ENCODE results near the gene CDH2.

CDH2 gene

GRCh38 chr18:28147674-28148171 lies 29.2 kb downstream of the CDH2 start:
- Histone ChIP-seq H3K27ac (ENCODE audit: low read depth, low read length) (no peak overlapping the region), H3F3A (ENCODE audit: insufficient read depth) (no peaks in the 10 kb centered on the region), H3K36me3 (ENCODE audit: low read length) (no peaks in the 10 kb centered on the region), H3K4me3 (ENCODE audit: insufficient read depth, low read length, poor library complexity, severe bottlenecking) (no peak overlapping the region), H3K4me2 (ENCODE audit: low read depth, low read length, poor library complexity, severe bottlenecking) (no peak overlapping the region), H3K9me3 (ENCODE audit: insufficient read depth, low read length) (no peaks in the 10 kb centered on the region), H3K9me2 (replicated peaks; ENCODE audit: insufficient read depth, low read length) (no peaks in the 10 kb centered on the region), H3K79me2 (ENCODE audit: insufficient read depth, low read length) (no peaks in the 10 kb centered on the region), H3K9ac (ENCODE audit: low read length) (no peak overlapping the region), H3K27me3 (ENCODE audit: low read length) (no peaks in the 10 kb centered on the region), H4K20me1 (ENCODE audit: low read depth, low read length) (no peaks in the 10 kb centered on the region), H2AFZ (ENCODE audit: low read depth, low read length, severe bottlenecking) (no peak overlapping the region)
- no peak for TF ChIP-seq EZH2phosphoT487 (conservative IDR thresholded peaks at IDR 0.05; ENCODE audit: low read length)
- no peak for TF ChIP-seq CTCF (IDR thresholded peaks at IDR 0.05; ENCODE audit: insufficient read depth, low read length, poor library complexity, severe bottlenecking)

- Histone ChIP-seq H3K9me2 (replicated peaks; ENCODE audit: insufficient read depth, low read length) (no peaks in the 10 kb centered on the region), H3K4me3 (ENCODE audit: insufficient read depth, low read length, poor library complexity, severe bottlenecking) (no peak overlapping the region), H2AFZ (ENCODE audit: low read depth, low read length, severe bottlenecking) (no peak overlapping the region), H3K4me2 (ENCODE audit: low read depth, low read length, poor library complexity, severe bottlenecking) (no peak overlapping the region), H3F3A (ENCODE audit: insufficient read depth) (no peaks in the 10 kb centered on the region), H3K36me3 (ENCODE audit: low read length) (no peaks in the 10 kb centered on the region), H3K9me3 (ENCODE audit: insufficient read depth, low read length) (no peaks in the 10 kb centered on the region), H3K79me2 (ENCODE audit: insufficient read depth, low read length) (no peaks in the 10 kb centered on the region), H3K9ac (ENCODE audit: low read length) (no peak overlapping the region), H4K20me1 (ENCODE audit: low read depth, low read length) (no peaks in the 10 kb centered on the region), H3K27ac (ENCODE audit: low read depth, low read length) (no peak overlapping the region), H3K27me3 (ENCODE audit: low read length) (no peaks in the 10 kb centered on the region)
- TF ChIP-seq EZH2phosphoT487 (conservative IDR thresholded peaks at IDR 0.05; ENCODE audit: low read length) (no peak), CTCF (IDR thresholded peaks at IDR 0.05; ENCODE audit: insufficient read depth, low read length, poor library complexity, severe bottlenecking) (no peak)
Measured at GRCh38 chr18:28143725-28144124, 33.2 kb downstream of the CDH2 start.

- Histone ChIP-seq H3K9me2 (replicated peaks; ENCODE audit: insufficient read depth, low read length) (no peaks in the 10 kb centered on the region), H3K9me3 (ENCODE audit: insufficient read depth, low read length) (no peaks in the 10 kb centered on the region), H3K4me2 (ENCODE audit: low read depth, low read length, poor library complexity, severe bottlenecking) (no peak overlapping the region), H3K27me3 (ENCODE audit: low read length) (no peaks in the 10 kb centered on the region), H3F3A (ENCODE audit: insufficient read depth) (no peaks in the 10 kb centered on the region), H3K27ac (ENCODE audit: low read depth, low read length) (no peak overlapping the region), H3K79me2 (ENCODE audit: insufficient read depth, low read length) (no peaks in the 10 kb centered on the region), H4K20me1 (ENCODE audit: low read depth, low read length) (no peaks in the 10 kb centered on the region), H2AFZ (ENCODE audit: low read depth, low read length, severe bottlenecking) (no peak overlapping the region), H3K36me3 (ENCODE audit: low read length) (no peaks in the 10 kb centered on the region), H3K9ac (ENCODE audit: low read length) (no peak overlapping the region), H3K4me3 (ENCODE audit: insufficient read depth, low read length, poor library complexity, severe bottlenecking) (no peak overlapping the region)
- TF ChIP-seq CTCF (IDR thresholded peaks at IDR 0.05; ENCODE audit: insufficient read depth, low read length, poor library complexity, severe bottlenecking) = no peak
- no peak for TF ChIP-seq EZH2phosphoT487 (conservative IDR thresholded peaks at IDR 0.05; ENCODE audit: low read length)
Measured at GRCh38 chr18:28138816-28139215, 38.1 kb downstream of the CDH2 start.
